Osteoblast (primary cell): Measurements from ENCODE around the gene CRIP1. TPM values are rescaled to one million over a fixed set of nuclear protein-coding genes. Genes with fewer than 3 reads are reported as not detected.

Experiments used
- DNase-seq: peaks from one replicate; pipeline ENCODE4 v3.0.0; 2011; ENCODE audit warnings: low spot score, mixed read lengths; ENCODE audit not compliant: insufficient read length; ENCODE audit errors: missing footprints
- H2AFZ ChIP-seq: 2 replicates; pipeline ENCODE4 v1.6.0; 2011; ENCODE audit warnings: mild to moderate bottlenecking, low read length
- H3K27ac ChIP-seq: 2 replicates; pipeline ENCODE4 v1.5.1; 2011; ENCODE audit warnings: mild to moderate bottlenecking, low read depth, low read length, moderate library complexity
- H3K27me3 ChIP-seq: 2 replicates; pipeline ENCODE4 v1.6.0; 2012; ENCODE audit warnings: mild to moderate bottlenecking, control low read depth, inconsistent platforms, low read length, moderate library complexity; ENCODE audit not compliant: insufficient read depth
- H3K36me3 ChIP-seq: 2 replicates; pipeline ENCODE4 v1.5.1; 2011; ENCODE audit warnings: mild to moderate bottlenecking, low read length, control low read depth, moderate library complexity; ENCODE audit not compliant: insufficient read depth
- H3K4me1 ChIP-seq: 2 replicates; pipeline ENCODE4 v1.5.1; 2011; ENCODE audit warnings: mild to moderate bottlenecking, low read length, control low read depth, moderate library complexity; ENCODE audit not compliant: insufficient read depth
- H3K4me2 ChIP-seq: 2 replicates; pipeline ENCODE4 v1.6.0; 2011; ENCODE audit warnings: mild to moderate bottlenecking, low read length; ENCODE audit not compliant: insufficient read depth
- H3K4me3 ChIP-seq: fragments of 200-600 bp; sonication (generic); 3 replicates; pipeline ENCODE4 v1.5.1; 2012; ENCODE audit warnings: mild to moderate bottlenecking, low read length, inconsistent platforms; ENCODE audit not compliant: insufficient read depth
- H3K79me2 ChIP-seq: 2 replicates; pipeline ENCODE4 v1.6.0; 2012; ENCODE audit warnings: mild to moderate bottlenecking, low read length, control low read depth, inconsistent platforms; ENCODE audit not compliant: insufficient read depth
- H3K9me3 ChIP-seq: 2 replicates; pipeline ENCODE4 v1.5.1; 2011; ENCODE audit warnings: low read depth, low read length, control low read depth
- H4K20me1 ChIP-seq: 2 replicates; pipeline ENCODE4 v1.6.0; 2012; ENCODE audit warnings: mild to moderate bottlenecking, low read length, control low read depth; ENCODE audit not compliant: insufficient read depth
- total RNA-seq: library from RNA; depleted of rRNA; stranded (reverse); fragments of >200 nt; gene quantifications from 2 replicates; pipeline ENCODE4 v1.2.3, GENCODE V29; 2012
- TF ChIP-seq, protein P1 (sequence below): IDR thresholded peaks from 2 replicates; pipeline ENCODE4 v1.5.1; 2011; ENCODE audit warnings: mild to moderate bottlenecking, low read depth, low read length, moderate library complexity; ENCODE audit errors: extremely low read depth

Gene CRIP1
- total RNA-seq, 1 donor, result 8.7 TPM

DNA sequence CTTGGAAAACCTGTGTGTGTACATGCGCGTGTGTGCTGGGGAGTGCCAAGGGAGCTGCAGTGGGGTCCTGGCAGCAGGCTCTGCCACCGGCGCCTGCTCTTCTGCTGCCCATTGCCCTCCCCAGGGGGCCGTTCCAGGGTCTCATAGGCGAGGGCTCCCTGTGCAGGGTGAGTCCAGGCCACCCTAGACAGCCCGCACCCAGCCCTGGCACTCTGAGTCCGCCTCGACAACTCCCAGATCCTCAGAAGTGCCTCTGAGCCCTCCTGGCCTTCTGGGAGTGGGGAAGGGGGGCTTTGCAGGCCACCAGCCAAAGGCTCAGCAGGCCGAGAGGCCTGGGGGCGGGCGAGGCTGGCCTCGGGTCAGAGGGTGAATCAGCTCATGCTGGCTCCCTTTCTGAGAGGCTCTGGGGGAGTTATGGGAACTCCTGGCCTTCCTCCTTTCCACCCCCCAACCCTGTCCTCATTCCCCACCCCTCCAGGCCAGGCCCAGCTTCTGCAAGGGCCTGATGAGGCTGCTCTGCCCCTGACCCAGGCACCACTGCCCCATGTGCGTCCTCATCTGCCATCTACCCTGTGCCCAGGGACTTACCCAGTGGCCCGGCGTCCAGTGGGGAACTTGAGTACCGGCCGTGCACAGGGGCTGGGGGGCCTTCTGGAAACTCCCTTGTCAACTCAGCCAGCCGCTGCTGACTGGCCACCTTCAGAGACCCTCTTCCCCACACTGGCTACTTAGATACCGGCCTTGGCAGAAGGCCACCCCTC is 2.3 kb downstream of the CRIP1 start:
- Histone ChIP-seq H4K20me1 (peaks cover 2% of the 10 kb centered on the region), H2AFZ (no peak overlapping the region), H3K27ac (no peak overlapping the region), H3K4me3 (no peak overlapping the region), H3K36me3 (no peaks in the 10 kb centered on the region), H3K4me2 (no peak overlapping the region), H3K9me3 (no peaks in the 10 kb centered on the region), H3K4me1 (peaks cover 3% of the 10 kb centered on the region), H3K27me3 (peaks cover 22% of the 10 kb centered on the region), H3K79me2 (no peaks in the 10 kb centered on the region)
- no peak for DNase-seq
- TF ChIP-seq, protein P1, sequence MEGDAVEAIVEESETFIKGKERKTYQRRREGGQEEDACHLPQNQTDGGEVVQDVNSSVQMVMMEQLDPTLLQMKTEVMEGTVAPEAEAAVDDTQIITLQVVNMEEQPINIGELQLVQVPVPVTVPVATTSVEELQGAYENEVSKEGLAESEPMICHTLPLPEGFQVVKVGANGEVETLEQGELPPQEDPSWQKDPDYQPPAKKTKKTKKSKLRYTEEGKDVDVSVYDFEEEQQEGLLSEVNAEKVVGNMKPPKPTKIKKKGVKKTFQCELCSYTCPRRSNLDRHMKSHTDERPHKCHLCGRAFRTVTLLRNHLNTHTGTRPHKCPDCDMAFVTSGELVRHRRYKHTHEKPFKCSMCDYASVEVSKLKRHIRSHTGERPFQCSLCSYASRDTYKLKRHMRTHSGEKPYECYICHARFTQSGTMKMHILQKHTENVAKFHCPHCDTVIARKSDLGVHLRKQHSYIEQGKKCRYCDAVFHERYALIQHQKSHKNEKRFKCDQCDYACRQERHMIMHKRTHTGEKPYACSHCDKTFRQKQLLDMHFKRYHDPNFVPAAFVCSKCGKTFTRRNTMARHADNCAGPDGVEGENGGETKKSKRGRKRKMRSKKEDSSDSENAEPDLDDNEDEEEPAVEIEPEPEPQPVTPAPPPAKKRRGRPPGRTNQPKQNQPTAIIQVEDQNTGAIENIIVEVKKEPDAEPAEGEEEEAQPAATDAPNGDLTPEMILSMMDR, result no peak

DNA sequence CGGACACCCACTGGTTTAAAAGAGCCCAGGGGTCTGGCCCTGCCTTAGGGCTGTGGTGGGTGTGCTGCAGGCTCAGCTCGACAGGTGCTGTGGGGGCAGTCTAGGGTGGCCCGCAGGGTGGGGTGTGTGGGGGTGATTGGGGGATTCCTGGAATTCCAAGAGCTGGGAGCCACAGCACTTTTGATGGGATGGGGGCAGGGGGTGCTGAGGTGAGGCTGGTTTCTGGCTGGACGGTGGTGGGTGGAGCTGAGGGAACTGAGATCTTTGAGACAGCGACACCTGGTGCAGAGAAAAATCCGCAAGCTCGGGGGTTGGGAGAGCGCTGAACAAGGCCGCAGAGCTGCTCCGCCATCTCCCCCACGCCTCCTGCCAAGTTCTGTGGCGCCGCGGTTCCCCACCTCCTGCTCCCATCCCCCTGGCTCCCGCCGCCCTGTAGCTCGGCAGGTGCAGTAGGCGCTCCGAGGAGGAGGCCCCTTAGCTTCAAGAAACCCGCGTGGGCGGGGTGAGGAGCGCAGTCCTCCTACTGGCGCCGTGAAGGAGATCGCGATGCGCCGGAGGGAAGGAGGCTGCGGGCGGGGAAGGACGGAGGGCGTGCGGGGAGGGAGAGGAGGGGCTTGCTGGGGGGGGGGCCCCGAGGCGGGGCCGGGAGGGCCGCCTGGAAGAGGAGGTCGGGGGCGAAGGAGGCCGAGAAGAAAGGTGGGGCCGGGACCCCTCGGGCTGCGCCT is 3.0 kb downstream of the CRIP1 start:
- Histone ChIP-seq H3K27ac (peak overlapping the region; percentile 65), H3K79me2 (no peaks in the 10 kb centered on the region), H4K20me1 (peaks cover 2% of the 10 kb centered on the region), H3K4me1 (peaks cover 3% of the 10 kb centered on the region), H3K36me3 (no peaks in the 10 kb centered on the region), H3K4me3 (peak overlapping the region; percentile 73), H3K27me3 (peaks cover 22% of the 10 kb centered on the region), H3K9me3 (no peaks in the 10 kb centered on the region), H2AFZ (peak overlapping the region; percentile 80), H3K4me2 (peak overlapping the region; percentile 88)
- DNase-seq, result peak; percentile 97
- TF ChIP-seq, protein P1, result peak; percentile 57

DNA sequence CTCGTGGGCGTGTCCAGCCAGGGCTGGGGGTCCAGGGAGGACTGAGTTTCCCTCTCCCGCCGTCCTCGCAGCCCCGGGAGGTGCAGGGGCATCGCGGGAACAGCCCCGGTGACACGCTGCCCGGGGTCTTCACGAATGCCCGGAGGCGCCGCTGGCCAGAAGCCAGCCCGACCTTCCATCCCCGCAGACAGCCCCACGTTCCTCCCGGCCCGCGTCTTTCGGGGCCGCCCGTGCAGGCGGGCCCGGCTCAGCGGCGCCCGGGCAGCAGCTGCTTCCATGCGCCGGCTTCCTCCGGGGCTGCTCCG is 3.5 kb downstream of the CRIP1 start:
- no peaks in the 10 kb centered on the region for H3K36me3 ChIP-seq
- no peaks in the 10 kb centered on the region for H3K9me3 ChIP-seq
- H3K27ac ChIP-seq, result peak overlapping the region; percentile 65
- H3K4me2 ChIP-seq, result peak overlapping the region; percentile 88
- TF ChIP-seq, protein P1, result no peak
- peaks cover 2% of the 10 kb centered on the region for H4K20me1 ChIP-seq
- H3K27me3 ChIP-seq, result peaks cover 22% of the 10 kb centered on the region
- H3K79me2 ChIP-seq, result no peaks in the 10 kb centered on the region
- peaks cover 3% of the 10 kb centered on the region for H3K4me1 ChIP-seq
- DNase-seq, result no peak
- peak overlapping the region; percentile 73 for H3K4me3 ChIP-seq
- peak overlapping the region; percentile 54 for H2AFZ ChIP-seq
